Right lung (tissue), 5 donors: Measurements from ENCODE around the gene MAP2K6. TPM values are rescaled to one million over a fixed set of nuclear protein-coding genes. Genes with fewer than 3 reads are reported as not detected.

ENCODE experiments used
- polyA plus RNA-seq, 5 donors: library from polyadenylated mRNA; unstranded; fragments of 120-200 nt; gene quantifications; one replicate each; pipeline versions ENCODE4 v1.2.1 to v1.2.3, GENCODE V29; 2013; ENCODE audit warnings: inconsistent platforms in 1 of 5, low replicate concordance in 1 of 5; ENCODE audit not compliant: insufficient read length in 5 of 5, insufficient read depth in 1 of 5

Gene MAP2K6
- polyA plus RNA-seq, 5 donors: 14.5 to 25.0 (median 23.4) TPM

Other genes starting within 250 kb of the MAP2K6 start
- 10 to 100 TPM in 2 of 5 donors, 1 to 10 TPM in 3; 4.4 to 18.2 (median 9.7) TPM for gene ABCA10, start 185.9 kb upstream of the MAP2K6 start, polyA plus RNA-seq
- 10 to 100 TPM; 12.9 to 30.0 (median 22.3) TPM for gene ABCA5, start 87.6 kb upstream of the MAP2K6 start, polyA plus RNA-seq